HG02970 (cell line): Measurements from ENCODE around the gene DPM3.
"Not testable (repeated sequence)": the region's sequence is repeated elsewhere in the genome, so short reads cannot be mapped to it uniquely, and the experiment has no call there.

Source experiments
- ATAC-seq: cut with Tn5 transposase; IDR thresholded peaks from one replicate; pipeline ENCODE4 v1.9.1; 2021; ENCODE audit warnings: mild to moderate bottlenecking, moderate library complexity, moderate number of reproducible peaks; ENCODE audit not compliant: unreplicated experiment, low FRiP score

DPM3 gene, protein sequence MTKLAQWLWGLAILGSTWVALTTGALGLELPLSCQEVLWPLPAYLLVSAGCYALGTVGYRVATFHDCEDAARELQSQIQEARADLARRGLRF

DNA sequence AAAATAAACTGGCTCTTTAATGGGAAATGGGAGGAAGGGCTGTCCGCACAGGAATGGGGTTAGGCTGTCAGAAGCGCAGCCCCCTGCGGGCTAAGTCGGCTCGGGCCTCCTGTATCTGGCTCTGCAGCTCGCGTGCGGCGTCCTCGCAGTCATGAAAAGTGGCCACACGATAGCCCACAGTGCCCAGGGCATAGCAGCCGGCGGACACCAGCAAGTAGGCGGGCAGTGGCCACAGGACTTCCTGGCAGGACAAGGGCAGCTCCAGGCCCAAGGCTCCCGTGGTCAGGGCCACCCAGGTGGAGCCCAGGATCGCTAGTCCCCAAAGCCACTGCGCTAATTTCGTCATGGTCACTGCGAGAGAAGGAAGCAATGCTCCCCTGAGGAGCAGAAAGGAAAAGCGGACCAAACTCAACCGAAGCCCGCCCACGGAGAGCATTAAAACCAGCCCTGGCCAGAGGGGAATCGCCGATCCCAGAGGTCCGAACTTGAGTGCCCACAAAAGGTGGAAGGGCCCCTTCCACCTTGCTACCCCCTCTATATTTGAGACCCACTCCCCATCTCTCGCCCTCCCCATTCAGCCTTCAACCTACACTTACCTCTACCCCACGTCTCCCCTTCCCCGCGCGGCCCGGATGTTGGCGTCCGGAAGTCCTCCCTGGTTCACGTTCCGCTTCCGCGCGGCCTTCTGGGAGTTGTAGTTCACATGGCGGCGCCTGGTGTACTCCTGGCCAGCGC, at the start of gene DPM3:
Gene DPM3 (minus strand): TSS at position 637 of the 735 bp plus-strand sequence. CDS start 291 bp downstream, at position 346.
- peak; percentile 39 for ATAC-seq

DNA sequence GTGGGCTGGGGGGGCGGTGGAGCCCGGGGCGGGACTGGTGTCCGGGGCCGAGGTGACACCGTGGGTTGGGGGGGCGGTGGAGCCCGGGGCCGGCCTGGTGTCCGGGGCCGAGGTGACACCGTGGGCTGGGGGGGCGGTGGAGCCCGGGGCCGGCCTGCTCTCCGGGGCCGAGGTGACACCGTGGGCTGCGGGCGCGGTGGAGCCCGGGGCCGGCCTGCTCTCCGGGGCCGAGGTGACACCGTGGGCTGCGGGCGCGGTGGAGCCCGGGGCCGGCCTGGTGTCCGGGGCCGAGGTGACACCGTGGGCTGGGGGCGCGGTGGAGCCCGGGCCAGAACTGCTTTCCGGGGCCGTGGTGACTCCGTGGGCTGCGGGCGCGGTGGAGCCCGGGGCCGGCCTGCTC, 49.6 kb upstream of the DPM3 start:
- not testable (repeated sequence) for ATAC-seq

DNA sequence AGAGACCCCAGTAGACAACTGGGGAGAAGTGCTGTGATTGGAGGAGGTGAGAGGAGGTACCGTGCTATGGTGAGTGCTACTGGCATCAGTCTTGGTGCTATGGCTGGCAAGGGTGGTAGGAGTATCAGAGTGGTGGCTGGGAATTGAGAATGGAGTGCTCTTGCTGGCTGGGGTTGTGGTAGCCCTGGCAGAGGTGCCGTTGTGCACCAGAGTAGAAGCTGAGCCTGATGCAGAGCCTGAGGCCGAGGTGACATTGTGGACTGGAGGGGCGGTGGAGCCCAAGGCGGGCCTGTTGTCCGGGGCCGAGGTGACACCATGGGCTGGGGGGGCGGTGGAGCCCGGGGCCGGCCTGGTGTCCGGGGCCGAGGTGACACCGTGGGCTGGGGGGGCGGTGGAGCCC, 47.9 kb upstream of the DPM3 start:
- no peak for ATAC-seq

DNA sequence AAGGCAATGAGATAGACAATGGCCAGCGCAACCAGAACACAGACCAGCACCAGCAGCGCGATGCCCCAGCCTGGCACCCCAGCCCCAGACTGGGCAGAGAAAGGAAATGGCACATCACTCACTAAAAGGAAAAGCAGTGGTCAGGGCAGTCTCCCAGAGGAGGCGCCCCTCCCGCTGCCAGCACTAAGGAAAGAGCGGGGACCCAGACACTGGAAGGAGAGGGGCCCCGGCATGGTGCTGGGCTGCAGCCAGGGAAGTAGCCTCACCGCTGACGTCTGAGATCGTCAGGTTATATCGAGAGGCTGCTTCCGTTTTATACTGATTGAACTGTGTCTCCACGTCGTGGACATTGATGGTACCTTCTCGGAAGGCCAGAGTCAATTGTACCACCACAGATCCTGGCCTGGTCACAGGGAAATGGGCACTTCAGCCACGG, 47.1 kb upstream of the DPM3 start:
- no peak for ATAC-seq

DNA sequence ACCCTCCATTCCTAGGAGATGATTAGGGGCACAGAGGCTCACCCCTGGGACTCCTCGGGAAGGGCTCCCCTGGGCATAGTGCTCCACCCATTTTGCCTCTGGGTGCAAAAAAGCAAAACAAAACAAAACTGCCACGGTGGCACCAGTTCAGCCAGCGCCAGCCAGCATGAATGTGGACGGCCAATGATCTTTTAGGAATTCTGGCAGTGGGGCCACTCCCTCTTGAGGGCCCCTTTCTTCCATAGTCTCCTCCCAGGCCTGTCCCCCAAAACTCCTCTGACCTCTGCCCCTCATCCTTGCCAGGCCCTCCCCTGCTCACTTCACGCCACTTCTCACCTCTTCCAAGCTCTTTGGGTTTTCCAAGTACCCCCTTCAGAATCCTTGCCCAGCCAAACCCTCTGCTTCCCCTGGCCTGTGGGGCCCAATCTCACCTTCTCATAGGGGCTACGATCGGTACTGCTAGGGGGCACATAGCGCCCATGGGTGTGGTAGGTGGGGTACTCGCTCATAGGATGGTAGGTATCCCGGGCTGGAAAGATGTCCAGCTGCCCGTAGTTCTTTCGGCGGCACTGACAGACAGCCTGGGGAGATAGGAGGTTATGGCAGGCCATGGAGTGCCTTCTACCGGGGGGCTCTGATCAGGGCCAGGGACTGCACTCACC, 46.6 kb upstream of the DPM3 start:
- no peak for ATAC-seq

DNA sequence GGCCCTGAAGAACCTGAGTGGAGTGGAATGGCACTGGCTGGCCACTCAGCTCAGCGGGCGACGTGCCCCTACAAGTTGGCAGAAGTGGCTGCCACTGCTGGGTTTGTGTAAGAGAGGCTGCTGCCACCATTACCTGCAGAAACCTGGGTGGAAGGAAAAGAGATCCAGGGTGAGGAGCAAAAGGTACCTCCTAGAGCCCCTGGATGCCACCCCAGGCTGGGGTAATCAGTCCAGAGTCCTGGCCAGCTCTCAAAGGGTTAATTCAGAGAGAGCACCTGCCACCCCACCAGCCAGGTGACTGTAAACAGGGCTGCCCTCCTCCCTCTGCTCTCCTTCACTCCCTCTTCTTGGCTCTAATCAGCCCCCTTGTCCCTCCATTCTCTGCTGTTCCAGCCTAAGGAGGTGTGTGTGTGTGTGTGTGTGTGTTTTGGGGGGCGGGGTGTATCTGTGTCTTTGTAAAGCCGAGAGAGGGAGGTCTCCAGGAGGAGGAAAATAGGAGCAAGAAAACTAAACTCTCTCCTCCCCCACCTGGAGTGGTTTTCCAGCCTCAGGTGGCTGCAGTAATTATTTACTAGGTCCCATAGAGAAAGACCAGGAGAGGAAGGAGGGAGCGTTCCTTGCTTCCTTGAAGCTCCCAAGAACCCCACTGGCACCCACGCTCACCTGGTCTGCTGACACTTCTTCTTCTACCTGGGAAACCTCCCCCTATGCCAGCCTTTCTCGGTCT, 45.9 kb upstream of the DPM3 start:
- ATAC-seq = no peak

DNA sequence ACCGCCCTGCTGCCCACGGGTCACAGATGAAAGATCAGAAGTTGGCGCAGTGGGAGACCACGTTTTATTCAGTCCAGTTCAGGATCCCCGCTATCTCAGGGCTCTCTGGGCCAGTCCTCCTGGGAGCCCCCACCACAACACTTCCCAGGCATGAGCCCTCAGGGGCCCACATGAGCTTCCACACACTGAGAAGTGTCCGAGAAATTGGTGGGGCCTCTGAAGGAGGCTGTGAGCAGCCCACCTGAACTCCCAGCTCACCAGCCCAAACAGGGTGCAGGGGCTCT, 45.4 kb upstream of the DPM3 start:
- ATAC-seq = no peak

DNA sequence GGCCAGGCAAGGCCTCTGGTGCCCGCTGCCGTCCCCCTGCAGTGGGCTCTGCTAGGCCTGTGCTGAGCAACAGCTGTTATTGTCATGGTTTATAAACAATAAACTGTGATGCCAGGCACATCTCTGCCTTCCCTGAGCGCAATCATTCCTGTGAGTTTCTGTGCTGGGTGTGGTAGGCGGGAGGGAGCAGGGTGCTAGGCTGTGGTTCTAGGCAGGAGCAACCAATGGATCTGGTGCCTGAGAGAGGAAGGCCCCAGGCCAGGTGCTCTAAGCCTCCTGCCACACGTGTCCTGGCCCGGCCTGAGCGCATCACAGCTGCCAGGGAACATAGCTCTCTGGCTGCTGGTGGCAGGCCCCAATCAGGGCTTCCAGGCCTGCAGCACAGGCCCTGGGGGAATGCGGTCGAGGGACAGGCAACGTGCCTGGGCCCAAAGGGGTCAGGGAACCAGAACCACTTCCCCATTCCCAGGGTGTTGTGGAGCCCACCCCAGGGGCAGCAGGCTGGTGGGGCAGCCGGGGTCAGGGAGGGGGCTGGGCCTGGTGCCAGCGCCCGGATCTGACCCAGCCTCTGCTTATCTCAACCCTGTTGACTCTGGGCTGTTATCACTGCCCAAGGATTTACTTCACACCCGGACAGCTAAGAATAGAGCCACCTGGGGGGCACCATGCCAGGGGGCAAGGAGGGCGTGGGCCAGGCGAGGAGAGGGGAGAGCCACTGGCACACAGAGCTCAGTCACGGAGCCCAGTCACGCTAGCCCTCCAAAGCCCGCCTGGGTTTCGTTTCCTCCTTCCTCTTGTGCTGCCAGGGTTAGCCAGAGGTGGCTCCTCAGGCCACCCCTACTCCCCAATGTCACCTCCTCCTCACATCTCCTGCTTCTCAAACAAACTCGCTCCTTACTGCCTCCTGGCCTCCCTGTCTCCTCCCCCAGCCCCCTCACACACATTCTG, 44.8 kb upstream of the DPM3 start:
- no peak for ATAC-seq

DNA sequence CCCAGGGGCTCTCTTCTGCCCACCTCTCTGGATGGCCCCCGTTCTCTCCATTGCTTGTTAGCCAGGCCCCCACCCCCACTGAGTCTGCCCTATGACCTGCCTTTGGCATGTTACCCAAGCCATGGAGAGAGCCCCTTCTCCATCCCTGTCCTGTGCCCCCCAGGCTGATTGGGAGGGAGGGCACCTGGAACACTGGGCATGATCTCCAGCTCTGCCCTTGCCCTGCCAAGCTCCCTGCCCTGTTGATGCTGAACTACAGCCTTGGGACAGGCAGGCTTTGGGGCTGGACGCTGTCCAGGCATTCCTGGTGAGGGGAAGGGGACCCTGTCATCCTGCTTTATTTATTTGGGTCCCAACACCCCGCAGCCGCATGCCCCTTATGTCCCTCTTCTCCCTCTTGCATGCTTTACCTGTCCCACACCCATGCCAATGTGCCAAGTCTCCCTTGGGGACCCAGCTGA, 44.0 kb upstream of the DPM3 start:
- no peak for ATAC-seq

DNA sequence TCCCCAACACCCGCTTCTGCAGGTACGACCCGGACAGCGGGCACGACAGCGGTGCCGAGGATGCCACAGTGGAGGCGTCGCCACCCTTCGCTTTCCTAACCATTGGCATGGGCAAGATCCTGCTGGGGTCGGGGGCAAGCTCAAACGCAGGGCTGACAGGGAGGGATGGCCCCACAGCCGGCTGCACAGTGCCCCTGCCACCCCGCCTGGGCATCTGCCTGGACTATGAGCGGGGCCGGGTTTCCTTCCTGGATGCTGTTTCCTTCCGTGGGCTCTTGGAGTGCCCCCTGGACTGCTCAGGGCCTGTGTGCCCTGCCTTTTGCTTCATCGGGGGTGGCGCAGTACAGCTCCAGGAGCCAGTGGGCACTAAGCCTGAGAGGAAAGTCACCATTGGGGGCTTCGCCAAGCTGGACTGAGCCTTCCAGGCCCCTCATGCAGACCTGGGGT, 43.5 kb upstream of the DPM3 start:
- no peak for ATAC-seq

DNA sequence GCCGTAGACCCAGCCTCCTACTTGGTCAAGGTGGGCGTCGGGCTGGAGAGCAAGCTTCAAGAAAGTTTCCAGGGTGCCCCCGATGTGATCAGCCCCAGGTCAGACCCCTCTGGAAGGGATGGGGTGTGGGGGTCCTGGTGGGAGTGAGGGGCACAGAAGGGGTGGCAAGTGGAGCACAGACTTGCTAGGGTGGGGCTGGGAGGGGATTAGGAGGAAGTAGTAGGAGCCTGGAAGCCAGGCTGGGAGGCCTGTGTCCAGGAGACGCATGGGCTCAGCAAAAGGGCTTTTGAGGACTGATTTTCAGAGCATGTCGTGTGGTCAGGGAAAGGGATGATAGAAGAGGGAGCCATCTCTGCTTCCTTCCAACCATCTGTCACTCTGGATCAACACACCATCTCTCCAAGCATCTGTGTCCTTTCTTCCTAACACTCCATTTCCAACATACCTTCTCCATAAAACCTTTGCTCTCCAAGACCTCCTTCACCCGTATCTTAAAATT, 41.8 kb upstream of the DPM3 start:
- ATAC-seq = no peak

DNA sequence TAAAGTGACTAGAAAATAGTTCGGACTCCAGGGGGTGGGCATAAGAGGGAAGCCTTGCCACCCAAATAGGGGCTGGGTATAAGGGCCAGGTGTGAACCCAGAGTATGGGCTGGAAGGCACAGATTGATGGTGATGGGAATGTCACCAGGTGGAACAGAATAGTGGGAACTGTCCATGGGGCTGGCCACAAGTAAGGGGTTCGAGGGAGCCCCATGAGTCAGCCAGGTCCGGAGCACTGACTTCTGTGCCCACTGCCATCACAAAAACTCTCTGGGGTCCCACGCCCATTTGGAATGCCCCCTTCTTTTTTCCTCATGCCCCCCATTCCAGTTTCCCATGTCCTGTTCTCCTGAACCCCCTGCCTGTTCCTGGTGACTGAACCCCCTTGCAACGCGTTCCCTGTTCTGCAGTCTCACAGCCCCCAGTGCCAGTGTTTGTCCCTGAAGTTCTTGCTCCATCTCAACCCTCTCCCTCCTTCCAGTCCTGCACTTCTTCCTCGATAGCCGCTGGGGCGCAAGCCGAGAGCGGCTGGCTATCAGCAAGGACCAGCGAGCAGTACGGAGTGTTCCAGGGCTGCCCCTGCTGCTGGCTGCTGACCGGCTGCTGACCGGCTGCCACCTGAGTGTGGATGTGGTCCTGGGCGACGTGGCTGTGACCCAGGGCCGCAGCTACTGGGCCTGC, 41.2 kb upstream of the DPM3 start:
- no peak for ATAC-seq

DNA sequence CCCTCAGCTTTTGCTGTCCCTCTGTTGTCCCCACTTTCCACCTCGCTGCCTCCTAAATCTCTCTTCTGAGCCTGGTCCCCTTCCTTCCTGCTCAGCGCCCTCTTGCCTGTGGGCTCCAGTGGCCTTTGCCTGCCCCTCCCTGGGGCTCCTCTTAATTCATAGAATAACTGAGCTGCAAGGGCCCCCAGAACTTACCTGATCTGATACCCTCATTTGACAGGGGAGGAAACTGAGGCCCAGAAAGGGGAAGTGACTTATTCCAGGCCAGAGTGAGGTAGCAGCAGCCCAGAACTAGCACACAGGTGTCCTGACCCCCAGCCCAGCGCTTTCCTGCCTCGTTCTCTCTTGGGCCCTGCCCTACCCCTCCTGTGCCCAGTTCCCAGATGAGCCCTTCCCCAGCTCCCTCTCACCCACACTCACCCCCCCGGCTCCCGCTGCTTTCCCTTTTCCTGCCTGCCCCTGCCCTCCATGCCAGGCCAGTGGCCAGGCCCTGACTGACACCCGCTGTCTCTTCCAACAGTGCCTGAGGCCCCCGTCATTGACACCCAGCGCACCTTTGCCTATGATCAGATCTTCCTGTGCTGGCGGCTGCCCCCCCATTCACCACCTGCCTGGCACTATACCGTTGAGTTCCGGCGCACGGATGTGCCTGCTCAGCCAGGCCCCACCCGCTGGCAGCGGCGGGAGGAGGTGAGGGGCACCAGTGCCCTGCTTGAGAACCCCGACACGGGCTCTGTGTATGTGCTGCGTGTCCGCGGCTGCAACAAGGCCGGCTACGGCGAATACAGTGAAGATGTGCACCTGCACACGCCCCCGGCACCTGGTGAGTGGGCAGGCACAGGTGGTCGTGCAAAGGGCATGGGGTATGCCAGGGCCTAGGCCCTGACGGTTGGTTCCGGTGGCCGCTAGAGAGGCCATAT, 39.0 kb upstream of the DPM3 start:
- ATAC-seq = no peak

DNA sequence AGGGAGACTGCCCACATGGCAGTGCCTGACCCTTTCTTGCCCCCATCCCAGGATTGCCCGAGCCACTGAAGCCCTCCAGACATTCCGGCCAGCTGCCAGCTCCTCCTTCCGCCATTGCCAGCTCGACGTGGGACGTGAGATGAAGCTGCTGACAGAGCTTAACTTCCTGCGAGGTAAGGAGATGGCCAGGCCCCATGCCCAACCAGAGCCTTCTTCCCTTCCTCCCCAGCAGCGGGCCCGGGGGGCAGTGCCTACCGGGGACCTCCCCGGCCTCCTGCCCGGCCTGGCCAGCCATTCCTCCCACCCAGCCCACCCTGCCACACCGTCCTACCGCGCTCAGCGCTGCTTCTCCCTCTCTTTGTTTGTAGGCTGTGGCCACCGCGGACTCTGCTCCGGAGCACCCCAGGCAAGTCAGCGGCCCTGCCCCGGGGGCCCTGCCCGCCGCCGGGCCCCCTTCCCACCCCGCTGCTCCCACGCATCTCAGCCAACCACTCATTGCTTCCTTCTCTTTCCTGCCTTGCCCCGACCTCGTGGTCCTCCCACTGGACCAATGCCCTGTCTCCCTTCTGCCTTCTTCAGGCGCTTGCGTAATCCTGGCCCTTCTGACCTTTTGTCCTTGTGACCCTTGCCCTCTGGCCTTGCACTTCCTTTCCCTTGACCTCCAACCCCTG, 38.2 kb upstream of the DPM3 start:
- no peak for ATAC-seq

DNA sequence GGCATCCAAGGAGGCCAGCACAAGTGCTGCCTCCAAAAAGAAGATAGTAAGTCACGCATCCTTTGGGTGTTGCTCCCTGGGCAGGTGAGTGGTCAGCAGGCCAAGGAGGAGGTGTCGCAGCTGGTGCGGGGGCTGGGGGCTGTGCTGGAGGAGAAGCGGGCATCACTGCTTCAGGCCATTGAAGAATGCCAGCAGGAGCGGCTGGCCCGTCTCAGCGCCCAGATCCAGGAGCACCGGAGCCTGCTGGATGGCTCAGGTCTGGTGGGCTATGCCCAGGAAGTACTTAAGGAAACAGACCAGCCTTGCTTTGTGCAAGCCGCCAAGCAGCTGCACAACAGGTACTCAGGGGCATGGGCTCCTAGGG, 37.6 kb upstream of the DPM3 start:
- no peak for ATAC-seq

DNA sequence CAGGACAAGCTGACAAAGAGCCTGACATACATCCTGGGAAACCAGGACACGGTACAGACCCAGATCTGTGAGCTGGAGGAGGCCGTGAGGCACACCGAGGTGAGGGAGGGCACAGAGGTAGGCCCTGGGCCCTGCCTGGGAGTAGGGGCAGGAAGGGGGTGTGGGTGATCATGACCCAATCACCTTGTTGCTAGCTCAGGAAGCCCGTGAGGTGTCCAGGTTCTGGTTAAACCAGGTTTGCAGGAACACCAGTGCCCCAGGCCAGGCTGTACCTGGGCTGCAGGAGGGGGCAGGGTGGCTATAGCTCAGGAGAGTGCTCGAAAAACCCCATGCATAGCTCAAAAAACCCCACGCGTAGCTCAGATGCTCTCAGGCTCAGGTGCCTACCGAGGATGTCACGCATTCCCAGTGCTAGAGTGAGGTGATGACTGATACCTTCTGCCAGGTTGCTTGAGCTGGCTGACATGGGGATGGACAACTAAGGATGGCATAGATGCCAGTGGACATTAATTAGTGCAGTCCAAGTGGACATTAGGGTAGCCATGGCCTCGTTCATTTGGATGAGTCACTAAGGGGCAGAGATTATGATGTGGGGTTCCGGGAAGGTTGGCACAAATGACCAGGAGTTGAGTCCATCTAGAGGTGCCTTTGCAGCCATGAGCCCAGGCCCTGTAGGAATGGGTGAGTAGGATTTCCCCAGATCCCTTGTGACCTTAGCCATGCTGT, 37.0 kb upstream of the DPM3 start:
- ATAC-seq = no peak

DNA sequence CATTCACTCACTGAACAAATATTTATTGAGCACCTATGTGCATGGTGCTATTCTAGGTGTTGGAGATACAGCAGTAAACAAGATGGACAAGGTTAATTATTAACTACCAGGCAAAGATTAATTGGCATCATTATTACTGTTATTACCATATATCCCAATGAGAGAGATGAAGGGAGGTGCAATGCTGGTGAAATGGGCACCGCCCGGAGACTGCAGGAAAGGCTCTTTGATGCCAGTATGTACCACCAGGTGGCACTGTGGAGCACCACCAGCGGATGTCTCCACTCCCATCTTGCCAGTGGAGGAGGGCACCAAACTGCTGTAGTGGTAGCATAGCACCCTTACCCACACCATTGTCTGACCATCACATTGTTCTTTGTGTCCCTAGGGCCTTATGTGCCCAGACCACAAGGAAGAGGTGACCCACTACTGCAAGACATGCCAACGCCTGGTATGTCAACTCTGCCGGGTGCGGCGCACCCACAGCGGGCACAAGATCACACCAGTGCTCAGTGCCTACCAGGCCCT, 36.3 kb upstream of the DPM3 start:
- ATAC-seq = no peak
